ENCODE data around the gene C17orf50.
"Not testable (repeated sequence)": the region's sequence is repeated elsewhere in the genome, so short reads cannot be mapped to it uniquely, and the experiment has no call there.

Gene C17orf50

GRCh38 chr17:35745246-35745645, 15.4 kb upstream of the C17orf50 start:
- Histone ChIP-seq H3K9ac (ENCODE audit: low read length in 2 of 2) (no peak overlapping the region), H3K27me3 (ENCODE audit: control insufficient read depth in 1 of 2, insufficient read depth in 2 of 2, low read length in 2 of 2) (peaks cover 61 to 76% of the 10 kb centered on the region in 2 donors), H3K27ac (ENCODE audit: low read length) (no peak overlapping the region), H3K9me3 (ENCODE audit: control insufficient read depth in 2 of 2, low read length in 2 of 2) (no peaks in the 10 kb centered on the region), H3K36me3 (ENCODE audit: control insufficient read depth in 2 of 2, insufficient read depth in 2 of 2, low read length in 2 of 2) (no peaks in the 10 kb centered on the region), H3K4me1 (ENCODE audit: control insufficient read depth, insufficient read depth, low read length) (peaks cover 6% of the 10 kb centered on the region), H3K4me3 (ENCODE audit: low read length in 2 of 2) (no peak overlapping the region)

DNA sequence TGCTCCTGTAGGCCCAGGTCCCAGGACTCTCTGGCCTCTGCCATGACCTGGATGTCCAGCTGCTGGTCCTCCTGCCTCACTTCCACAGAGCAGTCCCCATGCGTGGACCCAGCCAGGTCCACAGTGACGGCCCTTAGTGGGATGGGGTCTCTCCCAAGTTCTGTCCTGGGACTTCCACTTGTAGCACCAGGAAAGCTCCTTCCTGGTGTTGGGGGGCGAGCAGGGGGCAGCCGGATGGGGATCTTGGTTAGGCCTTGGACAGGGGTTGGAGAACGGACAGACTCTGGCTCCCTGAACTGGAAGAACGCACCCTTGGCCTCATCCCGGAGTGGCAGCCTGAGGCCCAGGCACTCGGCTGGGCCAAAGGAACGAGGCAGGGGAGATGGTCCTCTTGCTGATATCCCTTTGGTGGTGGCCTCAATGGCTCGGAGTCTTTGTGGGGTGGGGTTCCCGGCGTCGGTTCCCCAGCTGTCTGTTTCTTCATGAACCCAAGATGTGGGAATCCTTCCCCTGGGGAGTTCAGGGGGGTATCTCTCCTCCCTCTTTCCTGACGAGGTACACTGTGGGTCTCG, 14.9 kb upstream of the C17orf50 start:
- Histone ChIP-seq H3K36me3 (ENCODE audit: control insufficient read depth in 2 of 2, insufficient read depth in 2 of 2, low read length in 2 of 2) (no peaks in the 10 kb centered on the region), H3K27ac (ENCODE audit: low read length) (no peak overlapping the region), H3K27me3 (ENCODE audit: control insufficient read depth in 1 of 2, insufficient read depth in 2 of 2, low read length in 2 of 2) (peaks cover 63 to 75% of the 10 kb centered on the region in 2 donors), H3K9me3 (ENCODE audit: control insufficient read depth in 2 of 2, low read length in 2 of 2) (no peaks in the 10 kb centered on the region), H3K9ac (ENCODE audit: low read length in 2 of 2) (no peak overlapping the region), H3K4me3 (ENCODE audit: low read length in 2 of 2) (no peak overlapping the region), H3K4me1 (ENCODE audit: control insufficient read depth, insufficient read depth, low read length) (peaks cover 6% of the 10 kb centered on the region)

GRCh38 chr17:35747540-35748017, 13.1 kb upstream of the C17orf50 start:
- no peak overlapping the region for H3K27ac ChIP-seq (ENCODE audit: low read length)
- H3K9ac ChIP-seq (ENCODE audit: low read length in 2 of 2), result no peak overlapping the region
- H3K4me3 ChIP-seq (ENCODE audit: low read length in 2 of 2), result no peak overlapping the region
- no peaks in the 10 kb centered on the region for H3K9me3 ChIP-seq (ENCODE audit: control insufficient read depth in 2 of 2, low read length in 2 of 2)
- H3K36me3 ChIP-seq (ENCODE audit: control insufficient read depth in 2 of 2, insufficient read depth in 2 of 2, low read length in 2 of 2), result no peaks in the 10 kb centered on the region
- peaks cover 8% of the 10 kb centered on the region for H3K4me1 ChIP-seq (ENCODE audit: control insufficient read depth, insufficient read depth, low read length)
- H3K27me3 ChIP-seq (ENCODE audit: control insufficient read depth in 1 of 2, insufficient read depth in 2 of 2, low read length in 2 of 2), result peaks cover 55 to 57% of the 10 kb centered on the region in 2 donors

- no peak overlapping the region for H3K4me3 ChIP-seq (ENCODE audit: low read length in 2 of 2)
- no peak overlapping the region for H3K27ac ChIP-seq (ENCODE audit: low read length)
- H3K4me1 ChIP-seq (ENCODE audit: control insufficient read depth, insufficient read depth, low read length), result peaks cover 15% of the 10 kb centered on the region
- H3K36me3 ChIP-seq (ENCODE audit: control insufficient read depth in 2 of 2, insufficient read depth in 2 of 2, low read length in 2 of 2), result no peaks in the 10 kb centered on the region
- H3K27me3 ChIP-seq (ENCODE audit: control insufficient read depth in 1 of 2, insufficient read depth in 2 of 2, low read length in 2 of 2), result peaks cover 48 to 52% of the 10 kb centered on the region in 2 donors
- no peak overlapping the region for H3K9ac ChIP-seq (ENCODE audit: low read length in 2 of 2)
- no peaks in the 10 kb centered on the region for H3K9me3 ChIP-seq (ENCODE audit: control insufficient read depth in 2 of 2, low read length in 2 of 2)
Measured at GRCh38 chr17:35748341-35748841, 12.3 kb upstream of the C17orf50 start.

GRCh38 chr17:35748979-35749378, 11.7 kb upstream of the C17orf50 start:
- H3K27me3 ChIP-seq (ENCODE audit: control insufficient read depth in 1 of 2, insufficient read depth in 2 of 2, low read length in 2 of 2), result peaks cover 42 to 46% of the 10 kb centered on the region in 2 donors
- H3K4me3 ChIP-seq (ENCODE audit: low read length in 2 of 2), result no peak overlapping the region
- peaks cover 15% of the 10 kb centered on the region for H3K4me1 ChIP-seq (ENCODE audit: control insufficient read depth, insufficient read depth, low read length)
- H3K27ac ChIP-seq (ENCODE audit: low read length), result no peak overlapping the region
- H3K9ac ChIP-seq (ENCODE audit: low read length in 2 of 2), result no peak overlapping the region
- H3K9me3 ChIP-seq (ENCODE audit: control insufficient read depth in 2 of 2, low read length in 2 of 2), result no peaks in the 10 kb centered on the region
- no peaks in the 10 kb centered on the region for H3K36me3 ChIP-seq (ENCODE audit: control insufficient read depth in 2 of 2, insufficient read depth in 2 of 2, low read length in 2 of 2)

- H3K27me3 ChIP-seq (ENCODE audit: control insufficient read depth in 1 of 2, insufficient read depth in 2 of 2, low read length in 2 of 2), result peaks cover 39 to 42% of the 10 kb centered on the region in 2 donors
- H3K36me3 ChIP-seq (ENCODE audit: control insufficient read depth in 2 of 2, insufficient read depth in 2 of 2, low read length in 2 of 2), result no peaks in the 10 kb centered on the region
- peaks cover 15% of the 10 kb centered on the region for H3K4me1 ChIP-seq (ENCODE audit: control insufficient read depth, insufficient read depth, low read length)
- no peak overlapping the region for H3K4me3 ChIP-seq (ENCODE audit: low read length in 2 of 2)
- H3K9me3 ChIP-seq (ENCODE audit: control insufficient read depth in 2 of 2, low read length in 2 of 2), result no peaks in the 10 kb centered on the region
- H3K27ac ChIP-seq (ENCODE audit: low read length), result no peak overlapping the region
- no peak overlapping the region for H3K9ac ChIP-seq (ENCODE audit: low read length in 2 of 2)
Measured at GRCh38 chr17:35749560-35750412, 10.9 kb upstream of the C17orf50 start.

DNA sequence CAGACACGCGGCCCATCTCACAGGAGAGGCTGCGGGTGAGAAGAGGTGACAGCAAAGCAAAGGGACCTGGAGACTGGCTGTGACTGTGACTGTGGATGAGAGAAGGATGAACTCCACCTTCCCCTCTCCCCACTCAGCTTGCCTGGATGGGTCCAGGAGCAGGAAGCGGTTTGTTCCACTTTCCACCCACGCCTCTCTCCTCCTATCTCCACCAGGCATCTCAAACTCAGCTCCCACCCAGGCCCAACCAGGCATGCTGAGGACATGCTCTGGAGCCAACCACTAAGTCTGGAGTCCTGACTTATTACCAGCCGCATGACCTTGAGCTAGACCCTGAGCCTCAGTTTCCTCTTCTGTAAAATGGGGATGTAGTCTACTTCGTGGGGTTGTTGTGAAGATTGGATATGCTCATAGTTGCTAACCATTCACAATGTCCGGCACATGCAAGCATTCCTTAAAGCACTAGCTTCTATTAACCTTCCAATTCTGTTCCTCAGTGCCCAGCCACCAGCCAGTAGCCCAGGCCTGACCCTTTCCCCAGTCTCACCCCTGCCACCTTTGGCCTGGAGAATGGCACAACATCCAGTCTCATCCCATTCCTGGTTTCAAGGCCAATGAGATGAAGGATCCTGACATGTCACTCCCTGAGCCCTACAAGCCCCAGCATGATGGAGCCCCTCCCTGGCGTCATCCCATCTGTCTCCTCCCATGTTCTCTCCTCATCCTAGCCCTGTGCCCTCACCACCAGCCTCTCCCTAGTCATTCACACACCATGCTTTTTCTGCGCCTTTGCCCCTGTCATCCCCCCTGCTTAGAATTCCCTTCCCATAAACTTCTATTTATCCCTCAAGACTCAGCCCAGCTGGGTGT, 9.9 kb upstream of the C17orf50 start:
- H3K4me3 ChIP-seq (ENCODE audit: low read length in 2 of 2), result no peak overlapping the region
- no peak overlapping the region for H3K9ac ChIP-seq (ENCODE audit: low read length in 2 of 2)
- peaks cover 39 to 42% of the 10 kb centered on the region in 2 donors for H3K27me3 ChIP-seq (ENCODE audit: control insufficient read depth in 1 of 2, insufficient read depth in 2 of 2, low read length in 2 of 2)
- H3K9me3 ChIP-seq (ENCODE audit: control insufficient read depth in 2 of 2, low read length in 2 of 2), result no peaks in the 10 kb centered on the region
- H3K36me3 ChIP-seq (ENCODE audit: control insufficient read depth in 2 of 2, insufficient read depth in 2 of 2, low read length in 2 of 2), result no peaks in the 10 kb centered on the region
- no peak overlapping the region for H3K27ac ChIP-seq (ENCODE audit: low read length)
- peaks cover 15% of the 10 kb centered on the region for H3K4me1 ChIP-seq (ENCODE audit: control insufficient read depth, insufficient read depth, low read length)

DNA sequence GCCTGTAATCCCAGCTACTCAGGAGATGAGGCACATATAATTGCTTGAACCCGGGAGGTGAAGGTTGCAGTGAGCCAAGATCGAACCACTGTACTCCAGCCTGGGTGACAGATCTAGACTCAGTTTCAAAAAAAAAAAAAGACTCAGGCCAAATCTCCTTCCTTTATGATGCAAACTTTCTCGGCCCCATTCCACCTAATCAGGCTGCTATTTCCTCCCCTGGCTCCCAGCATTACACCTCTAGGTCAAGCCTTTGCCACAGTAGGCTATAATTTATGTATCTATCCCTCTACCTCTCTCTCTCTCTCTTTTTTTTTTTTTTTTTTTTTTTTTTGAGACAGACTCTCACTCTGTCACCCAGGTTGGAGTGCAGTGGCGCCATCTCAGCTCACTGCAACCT, 9.1 kb upstream of the C17orf50 start:
- H3K36me3 ChIP-seq (ENCODE audit: control insufficient read depth in 2 of 2, insufficient read depth in 2 of 2, low read length in 2 of 2); H3K4me3 ChIP-seq (ENCODE audit: low read length in 2 of 2); H3K27ac ChIP-seq (ENCODE audit: low read length); H3K9ac ChIP-seq (ENCODE audit: low read length in 2 of 2); H3K9me3 ChIP-seq (ENCODE audit: control insufficient read depth in 2 of 2, low read length in 2 of 2): not testable (repeated sequence)
- Histone ChIP-seq H3K27me3 (ENCODE audit: control insufficient read depth in 1 of 2, insufficient read depth in 2 of 2, low read length in 2 of 2) (peaks cover 34 to 35% of the 10 kb centered on the region in 2 donors), H3K4me1 (ENCODE audit: control insufficient read depth, insufficient read depth, low read length) (peaks cover 15% of the 10 kb centered on the region)

GRCh38 chr17:35752471-35752870, 8.2 kb upstream of the C17orf50 start:
- peaks cover 34 to 35% of the 10 kb centered on the region in 2 donors for H3K27me3 ChIP-seq (ENCODE audit: control insufficient read depth in 1 of 2, insufficient read depth in 2 of 2, low read length in 2 of 2)
- no peak overlapping the region for H3K9ac ChIP-seq (ENCODE audit: low read length in 2 of 2)
- H3K27ac ChIP-seq (ENCODE audit: low read length), result no peak overlapping the region
- no peaks in the 10 kb centered on the region for H3K36me3 ChIP-seq (ENCODE audit: control insufficient read depth in 2 of 2, insufficient read depth in 2 of 2, low read length in 2 of 2)
- peak overlapping the region in 1 of 2 donors; percentile 29 for H3K4me3 ChIP-seq (ENCODE audit: low read length in 2 of 2)
- peaks cover 15% of the 10 kb centered on the region for H3K4me1 ChIP-seq (ENCODE audit: control insufficient read depth, insufficient read depth, low read length)
- H3K9me3 ChIP-seq (ENCODE audit: control insufficient read depth in 2 of 2, low read length in 2 of 2), result no peaks in the 10 kb centered on the region

DNA sequence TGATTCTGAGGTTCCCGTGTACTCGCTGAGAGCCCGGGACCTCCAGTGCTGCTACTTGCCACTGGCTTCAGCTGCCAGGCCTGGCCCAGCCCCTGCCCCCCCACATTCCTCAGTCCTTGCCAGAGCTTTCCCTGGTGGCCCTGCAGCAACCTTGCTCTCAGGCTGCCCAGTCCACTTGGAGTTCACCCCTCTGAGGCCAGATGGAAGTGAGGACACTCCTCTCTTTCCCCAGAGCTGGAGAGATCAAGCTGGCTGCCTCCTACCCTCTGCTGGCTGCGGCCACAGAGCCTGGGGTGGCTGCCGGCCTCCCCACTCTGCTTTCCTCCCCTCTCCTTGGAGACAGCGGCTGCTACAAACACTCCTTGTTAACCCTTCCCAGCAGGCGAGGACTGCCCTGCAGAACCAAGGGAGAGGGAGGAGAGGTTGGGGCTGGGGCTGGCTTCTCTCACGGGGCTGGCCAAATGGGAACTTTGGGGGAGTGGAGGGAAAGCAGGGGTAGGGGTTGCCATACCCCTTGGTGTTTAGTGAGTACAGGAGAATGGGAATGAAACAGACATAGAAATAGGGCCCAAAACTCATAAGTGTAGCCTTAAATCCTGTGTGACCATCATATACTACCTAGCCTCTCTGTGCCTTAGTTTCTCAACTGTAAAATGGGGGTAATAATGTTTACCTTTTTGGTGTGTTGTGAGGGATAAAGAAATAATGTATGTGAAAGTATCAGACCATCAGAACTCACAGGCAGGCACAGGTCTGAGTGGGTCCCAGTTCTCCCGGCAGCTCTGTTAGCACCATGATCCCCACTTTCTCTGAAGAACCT, 7.5 kb upstream of the C17orf50 start, which contains the start of gene GAS2L2:
Gene GAS2L2 (minus strand): TSS at position 295 of the 820 bp plus-strand sequence. CDS start 389 bp downstream, outside the sequence.
- no peaks in the 10 kb centered on the region for H3K36me3 ChIP-seq (ENCODE audit: control insufficient read depth in 2 of 2, insufficient read depth in 2 of 2, low read length in 2 of 2)
- H3K9me3 ChIP-seq (ENCODE audit: control insufficient read depth in 2 of 2, low read length in 2 of 2), result no peaks in the 10 kb centered on the region
- no peak within 1 kb of the TSS for H3K9ac ChIP-seq (ENCODE audit: low read length in 2 of 2)
- peaks cover 15% of the 10 kb centered on the region for H3K4me1 ChIP-seq (ENCODE audit: control insufficient read depth, insufficient read depth, low read length)
- H3K4me3 ChIP-seq (ENCODE audit: low read length in 2 of 2), result peak within 1 kb of the TSS in 1 of 2 donors; percentile 29
- no peak within 1 kb of the TSS for H3K27ac ChIP-seq (ENCODE audit: low read length)
- peaks cover 28 to 29% of the 10 kb centered on the region in 2 donors for H3K27me3 ChIP-seq (ENCODE audit: control insufficient read depth in 1 of 2, insufficient read depth in 2 of 2, low read length in 2 of 2)
